ENCODE measurements around the gene ACOXL.

ACOXL gene

GRCh38 chr2:110735366-110735765, 3.0 kb downstream of the ACOXL start:
- Histone ChIP-seq H3K4me2 (ENCODE audit: low read depth, low read length, poor library complexity, severe bottlenecking) (no peak overlapping the region), H3K36me3 (ENCODE audit: low read length) (no peaks in the 10 kb centered on the region), H3K79me2 (ENCODE audit: insufficient read depth, low read length) (no peaks in the 10 kb centered on the region), H3K9me2 (replicated peaks; ENCODE audit: insufficient read depth, low read length) (no peaks in the 10 kb centered on the region), H3K27ac (ENCODE audit: low read depth, low read length) (no peak overlapping the region), H3K9ac (ENCODE audit: low read length) (no peak overlapping the region), H4K20me1 (ENCODE audit: low read depth, low read length) (no peaks in the 10 kb centered on the region), H3K9me3 (ENCODE audit: insufficient read depth, low read length) (no peaks in the 10 kb centered on the region), H3K4me3 (ENCODE audit: insufficient read depth, low read length, poor library complexity, severe bottlenecking) (no peak overlapping the region), H3F3A (ENCODE audit: insufficient read depth) (no peaks in the 10 kb centered on the region), H2AFZ (ENCODE audit: low read depth, low read length, severe bottlenecking) (no peak overlapping the region), H3K27me3 (ENCODE audit: low read length) (no peaks in the 10 kb centered on the region)
- TF ChIP-seq EZH2phosphoT487 (conservative IDR thresholded peaks at IDR 0.05; ENCODE audit: low read length) (no peak), CTCF (IDR thresholded peaks at IDR 0.05; ENCODE audit: insufficient read depth, low read length, poor library complexity, severe bottlenecking) (no peak)

- H3F3A ChIP-seq (ENCODE audit: insufficient read depth), result no peaks in the 10 kb centered on the region
- H3K27me3 ChIP-seq (ENCODE audit: low read length), result no peaks in the 10 kb centered on the region
- H2AFZ ChIP-seq (ENCODE audit: low read depth, low read length, severe bottlenecking), result no peak overlapping the region
- no peaks in the 10 kb centered on the region for H3K36me3 ChIP-seq (ENCODE audit: low read length)
- TF ChIP-seq CTCF (IDR thresholded peaks at IDR 0.05; ENCODE audit: insufficient read depth, low read length, poor library complexity, severe bottlenecking) (no peak), EZH2phosphoT487 (conservative IDR thresholded peaks at IDR 0.05; ENCODE audit: low read length) (no peak)
- H3K4me3 ChIP-seq (ENCODE audit: insufficient read depth, low read length, poor library complexity, severe bottlenecking), result no peak overlapping the region
- no peaks in the 10 kb centered on the region for H4K20me1 ChIP-seq (ENCODE audit: low read depth, low read length)
- H3K9me3 ChIP-seq (ENCODE audit: insufficient read depth, low read length), result no peaks in the 10 kb centered on the region
- no peaks in the 10 kb centered on the region for H3K79me2 ChIP-seq (ENCODE audit: insufficient read depth, low read length)
- no peaks in the 10 kb centered on the region for H3K9me2 ChIP-seq (replicated peaks; ENCODE audit: insufficient read depth, low read length)
- no peak overlapping the region for H3K27ac ChIP-seq (ENCODE audit: low read depth, low read length)
- H3K9ac ChIP-seq (ENCODE audit: low read length), result no peak overlapping the region
- H3K4me2 ChIP-seq (ENCODE audit: low read depth, low read length, poor library complexity, severe bottlenecking), result no peak overlapping the region
These were observed 5.4 kb downstream of the ACOXL start for GRCh38 chr2:110737783-110738182.

- Histone ChIP-seq H2AFZ (ENCODE audit: low read depth, low read length, severe bottlenecking) (no peak overlapping the region), H3F3A (ENCODE audit: insufficient read depth) (no peaks in the 10 kb centered on the region), H3K36me3 (ENCODE audit: low read length) (no peaks in the 10 kb centered on the region), H3K9ac (ENCODE audit: low read length) (no peak overlapping the region), H3K79me2 (ENCODE audit: insufficient read depth, low read length) (no peaks in the 10 kb centered on the region), H3K27me3 (ENCODE audit: low read length) (no peaks in the 10 kb centered on the region), H4K20me1 (ENCODE audit: low read depth, low read length) (no peaks in the 10 kb centered on the region), H3K9me3 (ENCODE audit: insufficient read depth, low read length) (no peaks in the 10 kb centered on the region), H3K4me3 (ENCODE audit: insufficient read depth, low read length, poor library complexity, severe bottlenecking) (no peak overlapping the region), H3K9me2 (replicated peaks; ENCODE audit: insufficient read depth, low read length) (no peaks in the 10 kb centered on the region), H3K4me2 (ENCODE audit: low read depth, low read length, poor library complexity, severe bottlenecking) (no peak overlapping the region), H3K27ac (ENCODE audit: low read depth, low read length) (no peak overlapping the region)
- TF ChIP-seq CTCF (IDR thresholded peaks at IDR 0.05; ENCODE audit: insufficient read depth, low read length, poor library complexity, severe bottlenecking) (no peak), EZH2phosphoT487 (conservative IDR thresholded peaks at IDR 0.05; ENCODE audit: low read length) (no peak)
These were observed 8.5 kb downstream of the ACOXL start for GRCh38 chr2:110740747-110741349.
